IMR-90 (cell line): Measurements from ENCODE around the gene GNG5. TPM values are rescaled to one million over a fixed set of nuclear protein-coding genes. Genes with fewer than 3 reads are reported as not detected.
A peak's percentile ranks its signal among the peaks of the same experiment; 100 is the strongest.

ENCODE experiments used
- ATAC-seq: fragments of 200-7000 bp; cut with Tn5 transposase; 2 replicates; pipeline ENCODE4 v1.9.1; 2020; ENCODE audit warnings: low read depth, mild to moderate bottlenecking, moderate library complexity
- BruUV-seq: library from RNA; stranded (reverse); fragments of 400-500 nt; replicated peaks from 2 replicates; lab custom pipeline; 2021; lab: Mats Ljungman, UMichigan
- CTCF ChIA-PET: fragments of 300-600 bp; formaldehyde crosslinking; extraction: SDS; loops from one replicate; lab custom pipeline; 2021; ENCODE audit warnings: antibody characterized with exemption; lab: Yijun Ruan, JAX
- POLR2A ChIA-PET: fragments of 300-600 bp; sonication (Branson Sonifier 250); formaldehyde crosslinking; loops from one replicate; lab custom pipeline; 2022; ENCODE audit warnings: antibody characterized with exemption; ENCODE audit not compliant: unreplicated experiment; lab: Charles Lee
- DNase-seq: peaks from one replicate; pipeline ENCODE4 v3.0.0; 2013
- H2AFZ ChIP-seq: replicated peaks from 2 replicates; pipeline ENCODE3; 2013; ENCODE audit warnings: low read length, mild to moderate bottlenecking; ENCODE audit not compliant: poor library complexity
- H2AK5ac ChIP-seq: 2 replicates; pipeline ENCODE4 v1.6.1; 2013; ENCODE audit warnings: low read depth, low read length, inconsistent platforms
- H2AK9ac ChIP-seq: replicated peaks from 2 replicates; pipeline ENCODE3; 2013; ENCODE audit warnings: mild to moderate bottlenecking, low read depth, low read length, moderate library complexity; ENCODE audit not compliant: poor library complexity
- H2BK120ac ChIP-seq: 2 replicates; pipeline ENCODE4 v1.6.1; 2013; ENCODE audit warnings: low read depth, low read length, inconsistent platforms
- H2BK15ac ChIP-seq: 3 replicates; pipeline ENCODE4 v1.6.1; 2013; ENCODE audit warnings: low read depth, low read length, inconsistent platforms
- H2BK20ac ChIP-seq: 2 replicates; pipeline ENCODE4 v1.6.1; 2013; ENCODE audit warnings: low read depth, mild to moderate bottlenecking, inconsistent platforms, low read length, moderate library complexity
- H2BK5ac ChIP-seq: 2 replicates; pipeline ENCODE4 v1.6.1; 2013; ENCODE audit warnings: mild to moderate bottlenecking, low read depth, low read length, inconsistent platforms; ENCODE audit not compliant: poor library complexity, severe bottlenecking
- H3K14ac ChIP-seq: replicated peaks from 2 replicates; pipeline ENCODE4 v1.6.1; 2013; ENCODE audit warnings: low read depth, low read length, inconsistent platforms
- H3K18ac ChIP-seq: 2 replicates; pipeline ENCODE4 v1.6.1; 2013; ENCODE audit warnings: low read depth, low read length, control low read depth
- H3K23ac ChIP-seq: 2 replicates; pipeline ENCODE4 v1.6.1; 2013; ENCODE audit warnings: low read depth, low read length, inconsistent platforms
- H3K27ac ChIP-seq: 2 replicates; pipeline ENCODE4 v1.5.1; 2013; ENCODE audit warnings: mild to moderate bottlenecking, control low read depth, low read length; ENCODE audit not compliant: insufficient read depth
- H3K27me3 ChIP-seq: 2 replicates; pipeline ENCODE4 v1.6.1; 2013; ENCODE audit warnings: low read length; ENCODE audit not compliant: control insufficient read depth, insufficient read depth
- H3K36me3 ChIP-seq: 2 replicates; pipeline ENCODE4 v1.6.1; 2013; ENCODE audit warnings: low read length, mixed read lengths; ENCODE audit not compliant: control insufficient read depth, insufficient read depth
- H3K4ac ChIP-seq: 2 replicates; pipeline ENCODE4 v1.6.1; 2013; ENCODE audit warnings: low read depth, low read length, inconsistent platforms
- H3K4me1 ChIP-seq: 2 replicates; pipeline ENCODE4 v1.6.1; 2013; ENCODE audit warnings: low read length, mixed read lengths; ENCODE audit not compliant: control insufficient read depth, insufficient read depth
- H3K4me2 ChIP-seq: 2 replicates; pipeline ENCODE4 v1.6.1; 2013; ENCODE audit warnings: low read depth, mild to moderate bottlenecking, control low read depth, low read length, moderate library complexity
- H3K4me3 ChIP-seq: 2 replicates; pipeline ENCODE4 v1.5.1; 2013; ENCODE audit warnings: low read depth, mild to moderate bottlenecking, control low read depth, low read length, moderate library complexity; ENCODE audit not compliant: insufficient read depth
- H3K56ac ChIP-seq: 2 replicates; pipeline ENCODE4 v1.6.1; 2013; ENCODE audit warnings: low read length, inconsistent platforms; ENCODE audit not compliant: insufficient read depth; ENCODE audit errors: extremely low read depth
- H3K79me1 ChIP-seq, 2 experiments: 2 replicates each; pipeline ENCODE4 v1.6.1; 2013; ENCODE audit warnings: low read length in 2 of 2, inconsistent platforms in 1 of 2, low read depth in 1 of 2
- H3K9ac ChIP-seq: 2 replicates; pipeline ENCODE4 v1.6.1; 2013; ENCODE audit warnings: low read depth, low read length, control low read depth
- H3K9me1 ChIP-seq: 2 replicates; pipeline ENCODE4 v1.6.1; 2013; ENCODE audit warnings: low read length, inconsistent platforms; ENCODE audit not compliant: insufficient read depth
- H3K9me3 ChIP-seq: 2 replicates; pipeline ENCODE4 v1.6.1; 2013; ENCODE audit warnings: low read length; ENCODE audit not compliant: control insufficient read depth, insufficient read depth
- H4K20me1 ChIP-seq: 2 replicates; pipeline ENCODE4 v1.6.1; 2013; ENCODE audit warnings: low read length, inconsistent platforms; ENCODE audit not compliant: insufficient read depth
- H4K5ac ChIP-seq: 2 replicates; pipeline ENCODE4 v1.6.1; 2013; ENCODE audit warnings: mild to moderate bottlenecking, low read depth, low read length, control low read depth
- H4K8ac ChIP-seq, 2 experiments: 2 replicates each; pipeline ENCODE4 v1.6.1; 2013; ENCODE audit warnings: low read depth in 2 of 2, low read length in 2 of 2, control low read depth in 1 of 2, inconsistent platforms in 1 of 2
- H4K91ac ChIP-seq: 2 replicates; pipeline ENCODE4 v1.6.1; 2013; ENCODE audit warnings: low read depth, low read length, inconsistent platforms; ENCODE audit not compliant: insufficient read depth
- BHLHE40 ChIP-seq: fragments of 150-350 bp; IDR thresholded peaks from 2 replicates; pipeline ENCODE4 v1.6.1; 2016; ENCODE audit warnings: mild to moderate bottlenecking, low read depth, low read length
- CTCF ChIP-seq: conservative IDR thresholded peaks from 2 replicates; pipeline ENCODE4 v1.5.1; 2012; ENCODE audit warnings: mild to moderate bottlenecking, low read depth, low read length, improper control_type of control experiment
- ELK1 ChIP-seq: fragments of 150-350 bp; IDR thresholded peaks from 2 replicates; pipeline ENCODE4 v1.6.1; 2016; ENCODE audit warnings: low read depth, mild to moderate bottlenecking, low read length, moderate library complexity, borderline replicate concordance
- MAFK ChIP-seq: IDR thresholded peaks from 2 replicates; pipeline ENCODE4 v1.6.1; 2012; ENCODE audit warnings: low read depth, low read length, improper control_type of control experiment
- MAZ ChIP-seq: IDR thresholded peaks from 2 replicates; pipeline ENCODE4 v1.6.1; 2012; ENCODE audit warnings: low read depth, mild to moderate bottlenecking, low read length, improper control_type of control experiment, moderate library complexity, borderline replicate concordance
- MXI1 ChIP-seq: IDR thresholded peaks from 2 replicates; pipeline ENCODE4 v1.6.1; 2012; ENCODE audit warnings: low read depth, mild to moderate bottlenecking, low read length, moderate library complexity, borderline replicate concordance
- RAD21 ChIP-seq: IDR thresholded peaks from 2 replicates; pipeline ENCODE4 v1.6.1; 2012; ENCODE audit warnings: low read length, improper control_type of control experiment
- USF2 ChIP-seq: fragments of 150-350 bp; IDR thresholded peaks from 2 replicates; pipeline ENCODE4 v1.6.1; 2017; ENCODE audit warnings: mild to moderate bottlenecking, antibody characterized with exemption, low read length, low read depth
- WGBS, 2 experiments: methylation state at CpG; one replicate each; pipeline versions ENCODE4 v1.1.5 to v1.1.7; 2013; ENCODE audit warnings: missing lambda C conversion rate in 2 of 2; ENCODE audit not compliant: insufficient read length in 1 of 2; ENCODE audit errors: extremely low coverage in 2 of 2; 5-methylcytosine and 5-hydroxymethylcytosine counted together
- dilution Hi-C: fragments of 300-500 bp; cut with HindIII; formaldehyde crosslinking; loops from one replicate; pipeline ENCODE4 v1.14.3; 2018; ENCODE audit warnings: low sequenced_read_pairs; ENCODE audit not compliant: unreplicated experiment
- in situ Hi-C: fragments of 300-500 bp; cut with MboI; formaldehyde crosslinking; loops from 3 replicates; pipeline ENCODE4 v1.14.3; 2019; ENCODE audit warnings: low sequenced_read_pairs, inconsistent platforms, mixed read lengths
- intact Hi-C: fragments of 100-400 bp; cut with micrococcal nuclease; formaldehyde crosslinking; loops from 2 replicates; pipeline ENCODE4 v1.10.0; 2022
- polyA plus RNA-seq, 3 experiments: library from polyadenylated mRNA; depleted of rRNA; stranded (reverse); fragments of >200 nt; gene quantifications; 2 replicates each; pipeline ENCODE4 v1.2.3, GENCODE V29; 2012; ENCODE audit warnings: low replicate concordance in 1 of 3
- total RNA-seq: library from RNA; depleted of rRNA; stranded (reverse); fragments of >200 nt; gene quantifications from 2 replicates; pipeline ENCODE4 v1.2.3, GENCODE V29; 2012

Gene GNG5
- total and polyA plus RNA-seq, 2 of the 4 experiments (the other 2 are of a cell fraction) = 36.4 to 128 TPM

GRCh38 chr1:84506729-84507453, 510 bp upstream of the GNG5 start:
- no peak overlapping the region for H4K5ac ChIP-seq
- ChIA-PET POLR2A (interaction anchor here (0.6 to 1.5 kb wide), 3 partner anchors 15 to 67 kb away, joined by 3 to 5 read pairs (median 4); partner anchors contain the start of gene CTBS), CTCF (interaction anchor here (0.7 kb wide), 1 partner anchor 103 kb away, joined by 3 read pairs; no protein-coding TSS in a partner anchor)
- BruUV-seq = no TSS peak
- peak overlapping the region; percentile 99 for H3K4me2 ChIP-seq
- intact Hi-C loops = loop anchor here (1.0 to 5.0 kb wide), 4 partner anchors 67 to 365 kb away; partner anchors contain the start of genes CTBS and PRKACB
- H3K14ac ChIP-seq = peak overlapping the region; percentile 85
- no peaks in the 10 kb centered on the region for H3K9me3 ChIP-seq
- H3K27me3 ChIP-seq = no peaks in the 10 kb centered on the region
- peak overlapping the region; percentile 92 for H3K23ac ChIP-seq
- H3K56ac ChIP-seq = peak overlapping the region; percentile 96
- H4K91ac ChIP-seq = peak overlapping the region; percentile 91; the same call in 1 of the 2 replicates
- H2AK5ac ChIP-seq = no peak overlapping the region
- TF ChIP-seq MXI1 = no peak
- TF ChIP-seq MAFK = no peak
- no peak for TF ChIP-seq MAZ
- TF ChIP-seq RAD21 = peak; percentile 6; the same call in 1 of the 2 replicates
- TF ChIP-seq BHLHE40 = no peak
- no peak for TF ChIP-seq USF2
- no peak for TF ChIP-seq CTCF
- TF ChIP-seq ELK1 = no peak
- DNase-seq (no peak), ATAC-seq (no peak)
- no CpG with 5 or more reads among the region's 26 CpGs for whole genome bisulfite sequencing, 2 experiments
- H3K27ac ChIP-seq = peak overlapping the region; percentile 85
- dilution Hi-C loops = no loop called here
- no peaks in the 10 kb centered on the region for H3K36me3 ChIP-seq
- peak overlapping the region; percentile 86 for H2AK9ac ChIP-seq
- peaks cover 6% of the 10 kb centered on the region; the same call in 1 of the 2 replicates for H3K4me1 ChIP-seq
- in situ Hi-C loops = no loop called here
- H3K9me1 ChIP-seq = no peaks in the 10 kb centered on the region; the same call in 1 of the 2 replicates
- peak overlapping the region; percentile 66 for H2BK5ac ChIP-seq
- H4K20me1 ChIP-seq = peaks cover 34% of the 10 kb centered on the region
- H2BK20ac ChIP-seq = no peak overlapping the region
- H3K4ac ChIP-seq = peak overlapping the region; percentile 97
- H3K4me3 ChIP-seq = peak overlapping the region; percentile 92
- H3K79me1 ChIP-seq = peaks cover 5 to 24% of the 10 kb centered on the region in 2 experiments; a peak in 3 of 4 replicates
- peak overlapping the region; percentile 94 for H2BK120ac ChIP-seq
- H3K9ac ChIP-seq = peak overlapping the region; percentile 74
- peak overlapping the region; percentile 32 to 93 for H4K8ac ChIP-seq
- H3K18ac ChIP-seq = peak overlapping the region; percentile 19; the same call in 1 of the 2 replicates
- H2AFZ ChIP-seq = peak overlapping the region; percentile 87
- no peak overlapping the region; the same call in 1 of the 3 replicates for H2BK15ac ChIP-seq
